ENCODE results near the gene OAS1.

The OAS1 gene

DNA sequence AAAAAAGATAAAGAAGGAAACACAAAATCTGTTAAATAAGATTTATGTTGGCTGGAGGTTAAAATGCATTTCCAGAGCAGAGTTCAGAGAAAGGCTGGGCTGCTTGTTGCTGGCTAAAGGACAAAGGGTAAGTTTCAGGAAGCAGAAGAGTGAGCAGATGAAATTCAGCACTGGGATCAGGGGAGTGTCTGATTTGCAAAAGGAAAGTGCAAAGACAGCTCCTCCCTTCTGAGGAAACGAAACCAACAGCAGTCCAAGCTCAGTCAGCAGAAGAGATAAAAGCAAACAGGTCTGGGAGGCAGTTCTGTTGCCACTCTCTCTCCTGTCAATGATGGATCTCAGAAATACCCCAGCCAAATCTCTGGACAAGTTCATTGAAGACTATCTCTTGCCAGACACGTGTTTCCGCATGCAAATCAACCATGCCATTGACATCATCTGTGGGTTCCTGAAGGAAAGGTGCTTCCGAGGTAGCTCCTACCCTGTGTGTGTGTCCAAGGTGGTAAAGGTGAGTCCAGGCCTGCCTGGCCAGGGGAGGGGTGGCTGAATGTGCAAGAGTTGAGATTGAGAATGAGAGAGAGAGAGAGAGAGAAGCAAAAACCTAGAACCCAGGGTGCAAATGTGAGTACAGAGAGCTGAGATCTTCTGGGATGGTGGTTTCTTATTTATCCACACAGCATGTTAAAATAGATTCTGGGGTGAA lies at the start of gene OAS1:
Gene OAS1, plus strand, starts transcription at position 251 of the 703 bp plus-strand sequence. Its CDS starts 78 bp downstream, at position 329.
- DNase-seq (ENCODE audit: low read depth) = peak; percentile 34

GRCh38 chr12:112859291-112859690 lies 47.5 kb upstream of the OAS1 start:
- DNase-seq (ENCODE audit: low read depth) = no peak

GRCh38 chr12:112860181-112860580 lies 46.6 kb upstream of the OAS1 start:
- no peak for DNase-seq (ENCODE audit: low read depth)

GRCh38 chr12:112861284-112861683 lies 45.5 kb upstream of the OAS1 start:
- no peak for DNase-seq (ENCODE audit: low read depth)

DNA sequence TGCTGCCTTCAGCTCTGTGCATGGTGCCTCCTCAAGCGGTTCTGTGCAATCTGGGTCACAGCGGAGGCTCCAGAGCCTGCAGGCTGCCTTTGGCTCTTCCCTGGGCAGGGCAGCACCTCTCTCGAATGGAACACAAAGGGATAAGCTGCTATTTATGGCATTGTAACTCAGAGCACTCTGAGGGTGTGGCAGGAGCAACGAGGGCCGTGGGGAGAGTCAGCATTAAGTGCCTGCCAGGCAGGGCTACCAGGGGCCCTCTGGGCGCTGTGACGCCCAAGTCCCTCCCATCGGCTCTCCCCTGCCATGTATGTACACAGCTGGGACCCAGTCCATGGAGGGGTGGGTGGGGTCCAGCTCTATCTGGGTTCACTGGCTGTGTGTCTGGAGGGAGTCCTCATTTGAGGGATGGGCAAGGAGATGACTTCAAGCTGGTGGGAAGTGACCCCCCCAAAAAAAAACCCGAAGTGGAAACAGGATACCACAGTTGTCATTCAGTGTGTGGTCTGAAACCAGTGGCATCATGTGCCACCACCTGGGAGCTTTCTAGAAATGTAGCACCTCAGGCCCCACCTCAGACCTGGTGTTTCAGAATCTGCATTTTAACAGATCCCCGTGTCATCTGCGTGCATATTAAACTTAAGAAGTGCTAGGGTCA lies 44.0 kb upstream of the OAS1 start:
- no peak for DNase-seq (ENCODE audit: low read depth)

DNA sequence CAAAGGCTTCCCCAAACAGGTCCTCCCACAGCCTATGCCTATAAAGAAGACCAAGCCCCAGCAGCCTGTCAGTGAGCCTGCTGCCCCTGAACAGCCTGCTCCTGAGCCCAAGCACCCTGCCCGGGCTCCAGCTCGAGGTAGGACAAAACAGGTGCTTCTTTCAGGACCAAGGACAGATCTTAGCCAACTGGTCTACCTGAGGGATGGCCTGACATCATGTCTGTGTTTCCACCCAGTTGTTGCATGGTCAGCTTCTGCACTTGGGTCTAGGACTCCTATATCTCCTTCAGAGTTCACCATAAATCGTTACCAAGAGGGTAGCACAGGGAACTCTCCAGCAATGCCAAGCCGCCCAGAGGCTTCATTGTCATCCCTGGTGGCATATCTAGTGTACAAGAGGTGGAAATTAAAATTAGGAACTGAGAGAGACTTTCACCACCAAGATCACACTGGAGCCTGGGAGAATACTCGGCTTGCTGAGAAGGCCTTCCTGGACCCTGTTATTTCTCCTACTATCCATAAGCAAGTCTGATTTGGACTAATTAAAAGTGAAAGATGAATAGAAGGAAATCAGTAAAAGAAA lies 38.2 kb upstream of the OAS1 start:
- no peak for DNase-seq (ENCODE audit: low read depth)

- no peak for DNase-seq (ENCODE audit: low read depth)
Measured at GRCh38 chr12:112869091-112869490, 37.7 kb upstream of the OAS1 start.

DNA sequence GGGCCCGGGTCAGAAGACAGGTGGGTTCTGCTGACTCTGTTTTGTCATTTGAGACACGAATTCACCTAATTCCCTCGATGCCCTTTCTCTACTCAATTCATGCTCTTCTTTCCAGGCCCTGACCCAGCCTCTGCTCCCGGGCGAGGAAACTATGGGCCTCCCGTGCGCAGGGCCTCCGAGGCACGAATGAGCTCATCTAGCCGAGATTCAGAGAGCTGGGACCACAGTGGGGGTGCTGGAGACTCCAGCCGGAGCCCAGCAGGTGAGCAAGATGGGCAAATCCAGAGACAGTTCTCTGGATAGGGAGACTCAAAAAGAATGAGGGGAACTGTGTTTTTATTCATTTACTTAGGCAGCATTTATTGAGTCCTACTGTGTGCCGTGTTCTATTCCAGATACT lies 37.0 kb upstream of the OAS1 start:
- DNase-seq (ENCODE audit: low read depth) = no peak

GRCh38 chr12:112870267-112870980 lies 36.3 kb upstream of the OAS1 start:
- no peak for DNase-seq (ENCODE audit: low read depth)

DNA sequence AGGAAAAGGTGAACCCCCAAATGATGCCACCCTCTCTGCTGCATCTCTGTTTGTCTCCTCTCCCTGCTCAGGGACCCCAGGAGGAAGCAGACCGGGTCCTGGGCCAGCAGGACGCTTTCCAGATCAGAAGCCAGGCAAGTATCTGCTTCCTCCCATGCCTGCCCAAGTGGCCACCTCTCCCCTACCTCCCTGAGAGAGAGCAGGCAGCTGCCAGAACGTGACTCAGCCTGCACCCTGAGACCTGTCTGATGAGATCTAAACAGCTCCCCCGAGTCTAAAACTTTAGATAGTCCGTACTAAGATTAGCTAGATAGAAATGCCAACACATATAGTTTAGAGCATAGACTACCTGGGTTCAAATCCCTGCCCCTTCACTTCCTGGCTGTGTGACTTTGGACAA lies 31.2 kb upstream of the OAS1 start:
- no peak for DNase-seq (ENCODE audit: low read depth)

DNA sequence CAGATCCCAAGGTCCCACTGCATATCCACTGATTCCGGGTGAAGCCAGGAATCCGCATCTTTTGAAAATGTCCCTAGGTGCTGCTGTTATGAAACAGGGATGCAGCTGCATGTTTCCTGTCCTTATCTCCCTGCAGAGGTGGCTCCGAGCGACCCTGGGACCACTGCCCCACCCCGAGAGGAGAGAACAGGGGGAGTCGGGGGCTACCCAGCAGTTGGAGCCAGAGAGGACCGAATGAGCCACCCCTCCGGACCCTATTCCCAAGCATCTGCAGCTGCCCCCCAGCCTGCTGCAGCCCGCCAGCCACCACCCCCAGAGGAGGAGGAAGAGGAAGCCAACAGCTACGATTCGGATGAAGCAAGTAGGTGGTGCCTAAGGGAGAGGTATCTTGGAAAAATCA lies 30.3 kb upstream of the OAS1 start:
- no peak for DNase-seq (ENCODE audit: low read depth)

DNA sequence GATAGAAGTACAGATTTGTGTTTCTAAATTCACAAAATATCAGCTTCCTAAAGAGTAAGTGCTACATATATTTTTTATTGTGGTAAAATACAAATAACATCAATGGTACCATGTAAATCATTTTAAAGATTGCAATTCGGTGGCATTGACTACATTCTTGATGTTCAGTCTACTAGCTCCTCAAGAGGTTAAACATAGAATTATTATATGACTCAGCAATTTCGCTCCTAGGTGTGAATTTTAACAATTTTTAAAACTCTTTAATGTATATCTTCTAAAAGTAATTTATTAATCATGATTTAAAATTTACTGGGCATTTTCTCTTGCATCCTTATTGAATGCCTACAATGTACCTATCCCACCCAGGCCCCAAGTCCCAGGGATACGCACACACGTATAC lies 29.8 kb upstream of the OAS1 start:
- no peak for DNase-seq (ENCODE audit: low read depth)

- no peak for DNase-seq (ENCODE audit: low read depth)
Measured at GRCh38 chr12:112878488-112878887, 28.3 kb upstream of the OAS1 start.

- DNase-seq (ENCODE audit: low read depth) = no peak
Measured at GRCh38 chr12:112879191-112879705, 27.5 kb upstream of the OAS1 start.

DNA sequence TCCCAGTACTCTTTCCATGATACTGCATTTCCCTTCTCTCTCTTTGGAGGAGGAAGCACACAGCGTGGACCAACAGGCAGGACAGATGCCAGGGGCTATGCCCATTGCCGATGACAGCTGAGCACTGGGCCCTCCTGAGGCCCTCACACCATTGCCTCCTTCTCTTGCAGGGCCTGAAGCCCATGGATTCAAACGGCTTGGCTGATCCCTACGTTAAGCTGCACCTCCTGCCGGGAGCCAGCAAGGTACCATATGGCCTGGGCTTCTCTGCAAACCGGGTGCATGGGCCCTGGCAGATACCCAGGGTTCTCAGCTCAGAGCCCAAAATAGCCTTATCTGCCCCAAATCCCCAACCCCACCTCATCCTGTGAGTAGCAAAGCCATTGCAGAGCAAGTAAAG lies 25.2 kb upstream of the OAS1 start:
- DNase-seq (ENCODE audit: low read depth) = no peak

- DNase-seq (ENCODE audit: low read depth) = no peak
Measured at GRCh38 chr12:112885236-112885635, 21.5 kb upstream of the OAS1 start.

DNA sequence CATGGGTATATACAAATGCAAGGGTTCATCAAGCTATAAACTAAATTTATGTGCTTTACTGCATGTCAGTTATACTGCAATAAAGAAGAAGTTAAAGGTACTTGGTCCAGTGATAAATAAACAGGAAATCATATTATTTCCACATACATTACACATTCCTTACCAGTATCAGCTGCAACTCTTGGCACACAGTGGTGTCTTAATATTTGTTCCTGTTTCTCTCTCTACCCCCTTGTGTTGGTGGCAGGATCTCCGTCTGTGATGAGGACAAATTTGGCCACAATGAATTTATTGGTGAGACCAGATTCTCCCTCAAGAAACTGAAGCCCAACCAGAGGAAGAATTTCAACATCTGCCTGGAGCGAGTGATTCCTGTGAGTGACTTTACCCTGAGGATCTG lies 19.2 kb upstream of the OAS1 start:
- no peak for DNase-seq (ENCODE audit: low read depth)

GRCh38 chr12:112891093-112892024 lies 15.4 kb upstream of the OAS1 start:
- DNase-seq (ENCODE audit: low read depth) = no peak

DNA sequence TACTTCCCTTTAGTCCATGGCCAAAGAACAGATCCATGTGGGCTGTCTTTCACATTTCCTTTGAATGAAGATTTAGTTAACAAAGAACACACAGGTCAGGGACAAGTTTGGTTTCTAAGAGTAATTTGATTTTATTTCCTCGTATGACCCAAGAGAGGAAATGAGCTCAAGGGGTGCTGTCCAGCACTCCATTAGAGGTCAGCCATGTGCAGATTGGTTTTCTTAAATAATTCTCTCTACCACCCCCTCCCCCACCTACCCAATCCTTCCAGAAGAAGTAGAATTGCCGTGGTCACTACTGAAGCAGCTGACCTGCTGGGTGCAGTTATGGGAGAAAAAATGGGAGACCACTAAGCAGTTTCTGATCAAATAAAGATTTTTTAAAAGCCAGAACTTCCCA lies 13.9 kb upstream of the OAS1 start:
- no peak for DNase-seq (ENCODE audit: low read depth)

- DNase-seq (ENCODE audit: low read depth) = no peak
Measured at GRCh38 chr12:112894128-112894527, 12.6 kb upstream of the OAS1 start.

DNA sequence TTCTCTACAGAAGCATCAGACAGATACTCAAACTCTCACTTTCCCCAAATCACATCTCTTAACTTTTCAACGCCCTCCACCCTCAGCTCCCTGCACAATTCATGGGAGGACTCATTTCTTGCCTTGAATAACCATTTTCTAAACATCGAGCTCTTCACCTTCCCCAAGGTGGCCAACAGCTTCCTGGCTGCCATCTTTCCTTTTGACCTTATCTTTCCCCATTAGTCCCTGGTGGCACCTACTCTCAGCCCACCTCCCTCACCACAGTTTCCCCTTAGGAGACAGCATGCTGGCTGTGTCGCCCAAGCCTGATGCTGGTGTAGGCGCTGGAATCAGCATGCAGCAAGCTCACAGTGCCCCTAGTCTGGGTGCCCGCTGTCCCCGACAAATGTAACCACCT lies 8.4 kb upstream of the OAS1 start:
- DNase-seq (ENCODE audit: low read depth) = no peak

Measured in EH (cell line).